Fibroblast of lung (primary cell): ENCODE data around the gene STC2.

Source experiments
- EZH2 ChIP-seq: IDR thresholded peaks from 2 replicates; pipeline ENCODE4 v1.5.1; 2012; ENCODE audit warnings: low read length, control low read depth, mild to moderate bottlenecking; ENCODE audit errors: missing control alignments
- TF ChIP-seq, protein P1 (sequence below), 2 donors: IDR thresholded peaks in 1 of 2; conservative IDR thresholded peaks in 1 of 2; 1 replicate in 1 of 2; 2 replicates in 1 of 2; pipeline ENCODE4 v1.5.1; 2011 to 2012; ENCODE audit warnings: low read length in 2 of 2, control low read depth in 1 of 2, inconsistent platforms in 1 of 2, low read depth in 1 of 2, mild to moderate bottlenecking in 1 of 2

DNA sequence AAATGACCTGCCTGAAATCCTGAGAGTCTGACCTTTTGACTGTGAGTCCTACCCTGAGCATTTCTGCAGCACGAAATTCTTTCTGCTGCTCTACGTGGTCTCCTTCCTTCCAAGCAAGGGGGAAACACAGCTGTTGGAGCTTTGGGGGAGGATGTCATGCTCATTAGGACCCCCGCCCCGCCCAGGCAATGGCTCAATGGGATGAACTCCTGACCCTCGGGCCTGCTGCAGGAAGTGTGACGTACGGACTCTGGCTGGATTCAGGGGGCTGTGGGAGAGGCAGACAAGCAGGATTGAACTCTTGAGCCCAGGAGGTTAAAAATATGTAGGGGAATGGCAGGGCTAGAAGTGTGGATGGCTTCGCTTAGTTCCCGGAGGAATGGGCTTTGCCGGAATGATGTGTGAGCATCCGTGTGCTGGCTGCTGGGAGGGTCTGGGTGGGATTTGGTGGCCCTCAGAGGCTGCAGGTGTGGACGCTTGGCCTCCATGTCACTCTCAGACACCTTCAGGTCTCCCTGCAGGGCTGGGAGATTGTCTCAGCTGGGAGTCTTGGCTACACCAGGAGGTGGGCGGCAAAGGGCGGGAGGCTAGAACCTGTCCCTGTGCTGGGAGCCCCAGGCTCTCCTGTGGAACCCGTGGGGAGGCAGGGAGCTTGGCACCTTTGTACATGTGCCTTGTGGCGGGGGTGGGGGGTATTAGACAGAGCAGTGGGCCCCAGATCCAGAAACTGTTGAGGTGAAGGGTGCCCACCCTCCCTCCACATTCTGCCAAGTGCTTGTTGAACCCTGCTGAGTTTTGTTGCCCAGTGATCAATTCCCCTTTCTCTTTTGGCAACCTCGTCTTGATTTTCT lies 26.3 kb downstream of the STC2 start:
- TF ChIP-seq, protein P1, sequence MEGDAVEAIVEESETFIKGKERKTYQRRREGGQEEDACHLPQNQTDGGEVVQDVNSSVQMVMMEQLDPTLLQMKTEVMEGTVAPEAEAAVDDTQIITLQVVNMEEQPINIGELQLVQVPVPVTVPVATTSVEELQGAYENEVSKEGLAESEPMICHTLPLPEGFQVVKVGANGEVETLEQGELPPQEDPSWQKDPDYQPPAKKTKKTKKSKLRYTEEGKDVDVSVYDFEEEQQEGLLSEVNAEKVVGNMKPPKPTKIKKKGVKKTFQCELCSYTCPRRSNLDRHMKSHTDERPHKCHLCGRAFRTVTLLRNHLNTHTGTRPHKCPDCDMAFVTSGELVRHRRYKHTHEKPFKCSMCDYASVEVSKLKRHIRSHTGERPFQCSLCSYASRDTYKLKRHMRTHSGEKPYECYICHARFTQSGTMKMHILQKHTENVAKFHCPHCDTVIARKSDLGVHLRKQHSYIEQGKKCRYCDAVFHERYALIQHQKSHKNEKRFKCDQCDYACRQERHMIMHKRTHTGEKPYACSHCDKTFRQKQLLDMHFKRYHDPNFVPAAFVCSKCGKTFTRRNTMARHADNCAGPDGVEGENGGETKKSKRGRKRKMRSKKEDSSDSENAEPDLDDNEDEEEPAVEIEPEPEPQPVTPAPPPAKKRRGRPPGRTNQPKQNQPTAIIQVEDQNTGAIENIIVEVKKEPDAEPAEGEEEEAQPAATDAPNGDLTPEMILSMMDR (conservative IDR thresholded peaks at IDR 0.05 in 1 of 2, IDR thresholded peaks at IDR 0.05 in 1 of 2; ENCODE audit: low read depth in 1 of 2, low read length in 2 of 2) = no peak
- no peak for TF ChIP-seq EZH2
